T-helper 2 cell (primary cell): ENCODE measurements around the gene PITPNM3.

Experiments
- DNase-seq, 5 experiments: peaks; one replicate each; pipeline versions ENCODE4 v3.0.0 to v3.0.0-alpha.2; 2012 to 2022

Gene PITPNM3

DNA sequence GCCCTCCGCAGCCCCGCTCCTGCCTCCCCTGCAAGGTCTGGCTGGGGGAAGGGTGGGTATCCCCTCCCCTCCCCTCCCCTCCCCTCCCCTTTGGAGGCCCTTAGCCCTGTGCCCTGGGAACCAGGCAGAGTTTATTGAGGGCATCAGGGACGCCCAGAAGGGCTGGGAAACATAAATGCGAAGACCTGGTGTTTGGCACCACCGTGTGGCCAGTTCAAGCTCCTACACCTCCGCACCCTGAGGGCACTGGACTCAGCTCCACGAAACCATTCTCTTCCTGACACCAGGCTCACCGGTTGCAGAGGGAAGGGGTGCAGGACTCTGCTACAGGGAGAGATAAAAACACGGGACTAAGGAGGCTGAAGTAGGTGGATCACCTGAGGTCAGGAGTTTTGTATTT, 120.4 kb downstream of the PITPNM3 start:
- peak; percentile 24 to 58 (median 49) for DNase-seq

GRCh38 chr17:6435051-6435450, 121.3 kb downstream of the PITPNM3 start, which contains the start of gene AIPL1:
Gene AIPL1, minus strand, starts transcription at chr17:6435121. Its CDS starts 17 bp downstream, at chr17:6435104.
- no peak for DNase-seq

- DNase-seq, result no peak
Observed at GRCh38 chr17:6430769-6431168, 125.6 kb downstream of the PITPNM3 start.

GRCh38 chr17:6429266-6429665, 127.1 kb downstream of the PITPNM3 start:
- no peak for DNase-seq

GRCh38 chr17:6428207-6428965, 128.0 kb downstream of the PITPNM3 start:
- DNase-seq, result no peak

DNA sequence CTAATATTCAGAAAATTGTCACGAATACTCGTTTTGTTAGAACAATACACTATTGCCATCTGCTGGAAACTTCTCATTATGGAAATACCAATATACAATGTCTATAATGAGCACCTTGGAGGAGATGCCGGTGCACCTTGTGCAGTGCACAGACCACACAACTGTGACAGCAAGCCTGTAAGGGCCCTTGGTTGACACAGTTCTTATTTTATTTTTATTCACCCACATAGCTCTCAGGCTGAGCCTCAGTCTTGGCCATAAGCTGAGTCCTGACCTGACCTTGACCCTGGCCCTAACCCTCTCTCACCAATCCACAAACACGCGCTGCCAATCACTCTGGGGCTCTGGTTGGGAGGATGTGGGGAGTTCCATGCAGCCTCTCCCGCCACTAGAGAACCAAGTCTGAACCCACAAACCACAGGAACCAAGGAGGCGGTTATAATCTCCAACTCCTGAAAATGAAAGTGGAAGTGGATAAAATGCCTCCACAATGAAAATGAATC, 129.0 kb downstream of the PITPNM3 start:
- peak in 3 of 5 experiments; percentile 20 to 85 (median 47) for DNase-seq

DNA sequence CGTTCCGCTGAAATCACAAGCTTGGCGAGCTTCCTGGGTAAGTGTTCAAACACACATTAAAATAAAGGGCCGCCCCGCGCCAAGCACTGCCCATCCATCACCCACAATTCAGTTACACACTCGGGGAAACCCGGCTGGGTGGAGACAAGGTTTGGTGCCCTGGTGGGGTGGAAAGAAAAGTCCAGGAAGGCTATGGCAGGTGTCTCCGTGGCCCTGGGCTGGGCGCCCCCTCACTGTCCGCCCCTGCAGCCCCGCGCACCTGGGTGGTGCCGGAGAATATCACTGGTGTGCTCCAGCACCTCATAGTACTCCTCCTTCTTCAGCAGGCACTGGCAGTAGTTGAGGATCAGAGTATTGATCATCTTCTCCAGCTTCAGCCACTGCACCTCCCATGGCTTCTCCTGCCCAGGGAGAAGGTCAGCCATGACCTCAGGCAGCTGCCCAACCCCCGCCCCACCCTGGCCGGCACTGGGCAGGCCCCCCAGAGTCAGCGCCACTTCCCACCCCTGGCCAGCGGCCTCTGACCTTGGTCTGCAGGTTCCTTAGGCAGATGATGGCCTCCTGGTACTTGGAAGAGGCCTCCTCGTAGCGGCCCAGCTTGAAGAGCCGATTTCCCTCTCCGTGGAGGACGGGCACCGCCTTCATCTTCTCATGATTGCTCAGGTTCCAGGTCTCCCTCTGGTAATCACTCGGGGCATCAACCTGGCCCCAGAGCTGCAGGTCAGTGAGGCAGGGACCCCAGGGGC, 129.8 kb downstream of the PITPNM3 start:
- no peak for DNase-seq

- DNase-seq, result no peak
Observed at GRCh38 chr17:6425407-6425806, 130.9 kb downstream of the PITPNM3 start.

DNA sequence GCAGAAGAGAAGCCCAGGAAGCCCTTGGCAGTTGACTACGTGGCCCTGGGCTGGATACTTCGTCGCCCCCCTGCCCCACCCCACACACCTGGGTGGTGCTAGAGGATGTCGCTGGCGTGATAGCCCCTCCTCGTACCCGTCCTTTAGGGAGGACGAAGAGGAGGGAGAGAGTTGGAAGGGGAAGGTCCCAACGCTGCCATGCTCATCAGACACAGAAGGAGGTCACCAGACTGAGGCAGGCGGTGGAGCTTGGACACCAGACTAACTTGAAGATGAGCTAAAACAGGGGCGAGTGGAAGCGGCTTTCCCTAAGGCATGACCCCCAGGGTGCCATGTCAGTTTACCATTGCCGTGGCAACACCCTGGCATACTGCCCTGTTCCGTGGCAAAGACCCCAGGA, 132.4 kb downstream of the PITPNM3 start:
- no peak for DNase-seq

GRCh38 chr17:6422654-6423241, 133.6 kb downstream of the PITPNM3 start:
- DNase-seq, result no peak

DNA sequence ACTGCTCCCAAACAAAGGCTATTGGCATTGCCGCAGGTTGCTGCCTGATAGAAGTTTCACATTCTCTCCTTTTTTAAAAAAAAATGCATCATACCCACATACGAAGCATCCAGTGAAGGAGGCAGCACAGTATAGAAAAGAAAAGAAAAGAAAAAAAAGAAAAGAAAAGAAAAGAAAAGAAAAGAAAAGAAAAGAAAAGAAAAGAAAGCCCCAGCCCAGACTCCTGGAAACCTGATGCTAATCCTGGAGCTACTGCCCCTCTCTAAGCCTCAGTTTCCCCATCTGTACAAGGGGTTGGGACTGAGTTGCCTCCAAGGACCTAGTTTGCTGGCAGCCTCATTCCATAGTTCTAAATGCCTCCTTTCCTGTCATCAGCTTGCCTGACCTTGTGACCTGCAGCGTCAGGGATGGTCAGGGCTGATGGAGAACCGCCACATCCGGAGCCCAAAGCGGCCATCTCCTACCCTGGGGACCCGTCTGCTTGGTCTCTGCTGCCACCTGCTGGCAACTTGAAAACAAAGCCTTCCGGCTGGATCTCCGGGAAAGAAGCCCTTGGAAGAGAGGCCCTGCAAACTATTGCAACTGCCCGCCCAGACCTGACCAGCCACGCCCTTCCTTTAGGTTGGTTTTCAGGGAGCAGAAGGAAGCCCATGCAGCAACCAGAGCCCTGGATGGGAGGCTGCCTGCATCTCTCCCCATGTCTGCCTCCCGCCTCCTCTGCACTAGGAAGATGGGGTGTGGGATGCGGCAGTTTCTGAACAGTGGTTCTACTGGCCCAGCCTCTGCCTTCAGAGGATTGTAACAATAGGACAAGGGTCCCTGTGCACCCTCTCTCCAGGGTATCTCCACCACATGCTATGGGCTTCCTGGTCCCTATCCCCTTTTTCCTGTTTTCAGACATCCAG, 134.4 kb downstream of the PITPNM3 start:
- peak; percentile 28 to 64 (median 54) for DNase-seq

DNA sequence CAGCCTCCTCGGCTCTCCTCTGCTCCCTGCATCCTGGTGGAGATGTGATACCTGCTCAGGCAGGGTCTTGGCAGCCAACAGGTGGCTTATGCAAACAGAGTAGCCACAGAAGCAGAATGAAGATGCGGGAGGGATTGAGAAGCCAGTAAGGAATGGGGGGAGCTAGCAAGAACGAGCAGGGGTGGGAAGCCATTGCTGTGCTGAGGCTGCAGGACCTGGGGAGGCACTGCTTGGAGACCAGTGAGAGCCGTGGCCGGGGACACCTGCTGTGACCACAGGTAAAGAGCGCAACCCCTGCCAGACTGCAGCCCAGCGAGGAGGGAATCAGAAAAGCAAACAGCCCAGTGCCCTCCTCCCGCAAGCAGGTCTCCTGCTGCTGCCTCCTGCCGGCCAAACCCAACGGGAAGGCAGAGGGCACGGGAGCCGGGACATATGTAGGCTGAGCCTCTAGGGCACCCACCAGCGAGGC, 136.1 kb downstream of the PITPNM3 start:
- peak in 1 of 5 experiments; percentile 19 for DNase-seq

- no peak for DNase-seq
Observed at GRCh38 chr17:6415616-6416015, 140.7 kb downstream of the PITPNM3 start.

GRCh38 chr17:6413065-6413464, 143.3 kb downstream of the PITPNM3 start:
- peak in 1 of 5 experiments; percentile 29 for DNase-seq

DNA sequence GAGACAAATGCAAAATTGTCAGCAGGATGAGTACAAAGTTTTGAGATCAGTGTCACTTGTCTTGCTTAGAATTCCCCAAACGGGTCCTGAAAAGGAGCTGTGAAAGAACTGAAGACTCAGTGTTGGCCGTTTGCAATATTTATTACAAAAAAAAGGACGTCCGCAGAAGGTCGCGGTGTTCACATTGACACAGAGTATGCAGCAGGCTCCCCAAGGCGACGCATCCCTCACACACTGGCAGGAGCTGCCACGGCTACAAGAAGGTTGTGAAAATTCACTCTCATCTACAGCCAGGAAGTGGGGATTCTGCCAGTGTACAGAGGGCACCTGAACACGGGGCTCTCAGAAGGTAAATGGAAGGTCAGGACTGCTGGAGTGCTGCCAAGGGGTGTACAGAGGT, 147.6 kb downstream of the PITPNM3 start:
- no peak for DNase-seq

DNA sequence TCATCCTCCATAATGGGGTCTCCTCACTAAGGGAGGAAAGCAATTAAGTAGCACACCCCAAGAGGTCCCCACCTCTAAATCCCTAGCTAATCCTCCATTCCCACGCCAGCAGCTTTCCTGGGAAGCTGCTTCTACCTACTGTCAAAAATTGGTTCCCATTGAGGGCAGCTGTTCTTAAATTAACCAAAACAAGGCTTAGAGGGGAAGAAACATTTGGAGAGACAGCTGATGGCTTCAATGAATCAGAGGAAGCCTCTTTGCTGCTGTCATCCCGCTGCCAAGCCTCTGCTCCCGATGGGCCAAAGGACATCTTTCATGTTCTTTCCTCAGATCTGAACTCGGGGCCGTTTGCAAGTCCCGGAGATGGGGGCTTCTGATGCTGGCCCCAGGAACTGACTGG, 148.1 kb downstream of the PITPNM3 start:
- no peak for DNase-seq

- no peak for DNase-seq
Observed at GRCh38 chr17:6402258-6402657, 154.1 kb downstream of the PITPNM3 start.
